NCI-H69 (cell line): Measurements from ENCODE around the gene DROSHA.

Experiments
- DNase-seq: peaks from one replicate; lab custom pipeline; 2025; lab: John Stamatoyannopoulos, UW

The DROSHA gene

DNA sequence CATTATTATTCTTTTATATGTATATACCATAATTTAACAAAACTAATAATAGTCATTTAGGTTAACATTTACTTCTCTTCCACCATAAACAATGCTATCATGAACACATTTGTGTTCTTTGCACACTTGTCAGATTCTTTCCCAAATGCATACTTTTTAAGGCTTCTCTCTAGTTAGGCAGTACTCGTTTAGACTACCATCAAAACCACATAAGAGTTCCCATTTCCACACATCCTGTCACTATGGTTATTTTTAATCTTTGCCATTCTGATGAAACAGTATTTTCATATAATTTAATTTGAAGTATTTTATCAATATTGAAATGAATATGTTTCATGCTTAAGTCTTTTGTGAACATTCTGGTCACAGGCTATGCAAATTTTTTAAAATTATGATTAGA is 15.1 kb downstream of the DROSHA start:
- DNase-seq: no peak

DNA sequence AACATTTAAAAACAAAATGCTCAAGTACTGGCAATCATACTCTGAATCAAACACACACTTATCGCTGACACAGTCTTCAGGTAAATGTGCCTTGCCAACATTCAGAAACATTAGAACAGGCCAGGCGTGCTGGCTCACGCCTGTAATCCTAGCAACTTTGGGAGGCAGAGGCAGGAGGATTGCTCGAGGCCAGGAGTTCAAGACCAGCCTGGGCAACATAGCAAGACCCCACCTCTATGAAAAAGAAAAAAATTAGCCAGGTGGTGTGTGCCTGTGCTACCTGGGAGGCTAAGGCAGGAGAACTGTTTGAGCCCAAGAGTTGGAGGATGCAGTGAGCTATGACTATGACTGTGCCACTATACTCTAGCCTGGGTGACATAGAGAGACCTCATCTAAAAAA is 20.6 kb downstream of the DROSHA start:
- no peak for DNase-seq

DNA sequence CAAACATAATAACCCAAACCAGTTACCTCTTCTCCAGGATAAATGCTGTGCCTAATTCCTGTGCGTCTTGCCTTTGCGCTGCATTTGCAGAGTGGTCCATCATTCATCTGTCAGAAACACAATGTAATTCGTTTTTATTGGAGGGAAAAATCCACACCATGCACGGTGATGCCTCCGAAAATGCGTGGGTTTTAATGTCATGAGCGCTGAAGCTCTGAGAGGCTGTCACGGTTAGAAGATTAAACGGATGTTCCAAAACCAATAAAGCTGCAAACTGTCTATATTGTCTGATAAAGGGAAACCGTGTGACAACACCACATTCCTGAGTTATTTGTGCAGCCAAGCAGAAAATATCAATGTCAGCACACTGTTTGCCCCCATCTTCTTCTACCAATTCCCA is 27.4 kb downstream of the DROSHA start:
- DNase-seq: no peak

DNA sequence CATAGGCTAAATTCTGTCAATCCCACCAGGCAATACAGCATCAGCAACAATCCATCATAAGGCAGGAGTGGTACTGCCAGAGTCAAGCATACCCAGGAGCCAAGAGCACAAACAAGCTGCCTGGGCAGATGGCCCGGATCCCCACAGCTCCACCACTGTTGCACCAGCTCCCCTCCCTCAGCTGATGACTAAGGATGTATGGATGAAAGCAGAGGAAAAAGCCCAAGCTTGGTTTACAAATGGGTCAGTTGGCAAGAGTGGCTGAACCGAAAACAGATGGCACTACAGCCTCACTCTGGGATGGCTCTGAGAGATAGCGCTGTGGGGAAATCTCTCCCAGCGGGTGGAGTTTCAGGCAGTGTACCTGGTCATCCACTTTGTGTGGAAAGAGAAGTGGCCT is 29.4 kb downstream of the DROSHA start:
- DNase-seq: no peak

DNA sequence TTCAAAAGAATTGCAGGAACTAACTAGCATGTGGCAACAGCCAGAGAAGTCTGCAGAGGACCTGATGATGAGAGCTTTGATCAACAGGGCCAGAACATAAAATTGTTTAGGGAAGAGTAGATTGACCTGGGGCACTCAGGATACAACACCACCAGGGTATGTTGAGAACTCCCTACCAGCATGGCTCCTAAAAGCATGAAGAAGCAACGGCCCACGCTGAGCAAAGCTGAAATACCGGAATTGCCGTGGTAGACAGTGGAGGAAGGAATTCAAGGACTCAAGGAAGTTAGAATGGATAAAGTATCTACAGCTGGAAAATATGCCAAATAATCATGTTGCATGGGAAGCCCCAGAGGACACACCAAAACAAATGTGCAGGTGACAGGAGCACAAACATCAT is 31.6 kb downstream of the DROSHA start:
- no peak for DNase-seq

- no peak for DNase-seq
These were observed 35.0 kb downstream of the DROSHA start for GRCh38 chr5:31496891-31497290.

- no peak for DNase-seq
These were observed 35.6 kb downstream of the DROSHA start for GRCh38 chr5:31496301-31496700.

DNA sequence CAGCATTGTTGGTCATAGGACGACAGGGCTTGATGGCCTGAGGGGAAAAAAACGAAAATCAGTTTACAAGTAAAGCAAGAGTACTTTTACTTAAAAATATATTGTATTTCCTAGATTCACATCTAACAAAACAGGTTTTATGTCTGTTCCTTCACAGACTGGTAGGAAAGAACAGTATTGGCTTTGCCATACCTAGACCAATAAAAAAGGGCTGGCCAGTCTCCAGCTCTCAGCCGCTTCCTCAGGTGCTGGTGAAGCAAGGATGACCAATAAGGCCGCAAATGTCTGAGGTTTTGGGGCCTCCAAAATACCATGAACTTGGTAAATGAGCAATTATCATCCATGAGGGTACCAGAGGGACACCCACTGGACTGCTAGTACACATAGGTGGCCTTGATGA is 36.6 kb downstream of the DROSHA start:
- DNase-seq: no peak

GRCh38 chr5:31492869-31493268 is 39.0 kb downstream of the DROSHA start:
- DNase-seq: peak; percentile 89

GRCh38 chr5:31487506-31487905 is 44.4 kb downstream of the DROSHA start:
- DNase-seq: no peak

GRCh38 chr5:31486441-31486840 is 45.5 kb downstream of the DROSHA start:
- DNase-seq: no peak

- no peak for DNase-seq
These were observed 46.3 kb downstream of the DROSHA start for GRCh38 chr5:31485376-31486207.

GRCh38 chr5:31481531-31482165 is 50.2 kb downstream of the DROSHA start:
- no peak for DNase-seq

GRCh38 chr5:31479706-31480105 is 52.2 kb downstream of the DROSHA start:
- no peak for DNase-seq

GRCh38 chr5:31478901-31479300 is 53.0 kb downstream of the DROSHA start:
- DNase-seq: no peak

- DNase-seq: no peak
These were observed 53.9 kb downstream of the DROSHA start for GRCh38 chr5:31477971-31478370.

- peak; percentile 20 for DNase-seq
These were observed 54.4 kb downstream of the DROSHA start for GRCh38 chr5:31477516-31477915.

DNA sequence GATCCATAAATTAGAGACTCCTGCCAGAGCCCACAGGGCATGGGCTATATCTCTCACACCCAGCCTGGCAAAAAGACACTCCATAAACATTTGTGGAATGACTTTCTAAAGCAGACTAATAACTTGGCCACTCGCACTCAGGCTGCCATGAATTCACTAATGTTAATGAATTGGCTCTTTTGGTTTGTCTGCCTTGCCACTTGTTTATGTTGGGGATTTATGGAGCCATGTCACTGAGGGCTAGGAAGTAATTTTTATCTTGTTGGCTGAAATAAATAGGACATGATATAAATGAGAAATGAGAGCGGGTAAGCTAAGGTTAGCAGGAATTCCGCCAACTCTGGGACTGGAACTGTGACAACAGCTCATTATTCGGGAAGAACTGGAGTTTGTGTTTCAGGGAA is 55.2 kb downstream of the DROSHA start:
- no peak for DNase-seq

- DNase-seq: no peak
These were observed 60.0 kb downstream of the DROSHA start for GRCh38 chr5:31471916-31472315.

GRCh38 chr5:31471040-31471439 is 60.9 kb downstream of the DROSHA start:
- DNase-seq: no peak

GRCh38 chr5:31470608-31471007 is 61.3 kb downstream of the DROSHA start:
- no peak for DNase-seq

DNA sequence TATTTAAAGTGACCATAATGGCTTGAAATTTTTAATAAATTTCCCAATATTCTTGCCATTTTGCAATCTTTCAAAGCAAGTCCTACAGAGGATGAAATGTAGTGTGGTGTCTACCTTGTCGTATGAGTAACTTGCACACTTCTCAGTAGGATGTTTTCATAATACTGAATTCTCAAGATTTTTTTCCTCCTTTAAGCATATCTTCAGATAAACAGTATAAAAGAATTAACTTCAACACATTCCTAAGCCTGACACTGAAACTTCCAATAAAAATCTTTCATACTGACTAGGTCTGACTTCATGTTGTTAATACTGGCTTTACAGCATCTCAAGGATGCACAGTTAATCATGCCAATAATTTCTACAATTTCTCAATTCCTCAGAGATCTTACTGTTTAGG is 62.0 kb downstream of the DROSHA start:
- no peak for DNase-seq

DNA sequence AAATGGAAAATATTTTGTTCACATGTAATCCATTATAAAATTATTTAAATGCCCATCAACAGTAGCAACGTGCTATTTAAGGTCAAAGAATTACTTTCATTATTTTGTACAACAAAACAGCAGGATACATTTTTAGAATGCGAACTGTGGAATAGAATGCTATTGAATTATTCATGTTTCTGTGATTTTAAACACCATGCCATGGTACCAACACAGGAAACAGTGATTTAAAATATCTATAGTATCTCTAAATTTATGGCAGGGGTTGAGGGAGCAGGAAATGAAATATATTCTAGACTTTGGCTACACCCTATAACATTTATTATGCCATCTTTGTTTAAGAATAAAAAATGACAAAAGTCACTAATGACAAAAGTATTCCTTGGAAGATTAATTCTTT is 62.4 kb downstream of the DROSHA start:
- no peak for DNase-seq

GRCh38 chr5:31465291-31465690 is 66.6 kb downstream of the DROSHA start:
- DNase-seq: no peak
